Measurements from ENCODE around the gene TUBAL3. TPM values are rescaled to one million over a fixed set of nuclear protein-coding genes. Genes with fewer than 3 reads are reported as not detected.

Gene TUBAL3
- 0.40 TPM for polyA plus RNA-seq (ENCODE audit: insufficient read length)
- long read RNA-seq, donor 1: 0 reads
- long read RNA-seq, donor 2: 0 reads
- long read RNA-seq, donor 3: 0 reads
- long read RNA-seq, donor 4: 0 reads
- long read RNA-seq, donor 5: 0 reads
- long read RNA-seq, donor 6: 0 reads
- long read RNA-seq, donor 7: 0 reads
- long read RNA-seq, donor 8: 0 reads

DNA sequence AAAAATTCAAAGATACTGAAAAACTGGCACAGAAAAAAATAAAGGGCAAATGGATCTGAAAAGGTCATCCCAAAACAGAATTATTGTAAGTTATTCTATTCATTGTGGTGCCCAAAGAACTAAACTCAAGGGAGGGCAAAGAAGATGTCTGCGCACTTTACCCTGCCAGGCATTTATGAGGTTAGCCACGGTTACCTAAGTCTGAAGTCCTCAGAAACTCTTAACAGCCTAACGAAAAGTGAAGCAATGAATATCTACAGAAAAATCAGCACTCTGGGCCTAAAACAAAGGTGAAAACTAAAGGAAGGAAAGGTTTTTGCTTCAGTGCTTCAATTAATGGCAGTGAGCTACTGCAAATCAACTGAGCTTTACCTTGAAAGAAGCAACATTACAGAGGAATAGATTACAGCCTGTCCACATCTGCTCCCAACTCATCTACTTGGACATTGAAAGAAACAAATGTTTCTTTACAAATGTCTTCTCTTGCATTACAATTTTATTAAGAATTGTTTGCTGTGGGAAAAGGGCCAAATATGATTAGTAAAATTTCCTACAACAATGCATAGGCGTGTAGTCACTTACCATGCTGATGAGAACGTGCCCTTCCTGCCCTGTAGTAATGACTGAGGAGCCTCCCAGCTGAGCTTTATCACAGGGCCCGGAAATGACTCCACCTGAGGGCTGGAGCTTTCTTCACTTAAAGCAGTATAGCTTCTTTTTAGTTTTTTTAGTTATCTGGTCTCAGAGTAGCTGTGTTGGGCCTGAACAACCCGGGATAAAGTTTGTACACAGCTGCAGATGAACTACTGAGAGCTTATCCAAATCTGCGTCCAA lies at the start of gene TUBAL3:
TSS of gene TUBAL3 (minus strand) at position 621 of the 834 bp plus-strand sequence. CDS start at position 585, 36 bp downstream.
- no peak for DNase-seq

DNA sequence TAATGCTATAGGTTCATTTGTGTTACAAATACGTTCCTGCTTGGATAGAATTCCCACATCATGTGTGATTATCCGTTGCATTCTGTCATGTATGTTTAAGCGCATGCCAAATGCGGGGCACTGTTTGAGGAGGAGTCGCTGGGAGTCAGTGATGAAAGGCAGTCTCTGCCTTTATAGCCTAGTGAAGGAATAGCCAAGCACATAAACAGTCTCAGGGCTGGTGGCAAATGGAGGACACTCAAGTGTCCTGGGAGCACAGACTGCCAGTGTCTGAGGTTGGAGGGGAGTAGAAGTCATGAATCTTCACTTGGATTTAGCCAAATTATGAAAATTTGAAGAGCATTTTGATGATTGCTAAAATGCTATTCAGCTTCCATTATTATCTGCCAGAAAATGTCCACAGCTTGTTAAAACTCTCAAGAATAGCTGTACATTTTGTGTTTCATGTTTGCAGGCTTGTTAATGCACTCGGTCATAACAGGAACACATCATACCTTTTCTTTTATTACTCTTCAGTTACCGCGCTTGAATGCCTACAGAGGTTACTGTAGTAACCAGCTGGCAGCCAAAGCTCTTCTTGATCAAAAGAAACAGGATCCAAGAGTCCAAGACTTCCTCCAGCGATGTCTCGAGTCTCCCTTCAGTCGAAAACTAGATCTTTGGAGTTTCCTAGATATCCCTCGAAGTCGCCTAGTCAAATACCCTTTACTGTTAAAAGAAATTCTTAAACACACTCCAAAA lies 49.3 kb upstream of the TUBAL3 start:
- DNase-seq: no peak

DNA sequence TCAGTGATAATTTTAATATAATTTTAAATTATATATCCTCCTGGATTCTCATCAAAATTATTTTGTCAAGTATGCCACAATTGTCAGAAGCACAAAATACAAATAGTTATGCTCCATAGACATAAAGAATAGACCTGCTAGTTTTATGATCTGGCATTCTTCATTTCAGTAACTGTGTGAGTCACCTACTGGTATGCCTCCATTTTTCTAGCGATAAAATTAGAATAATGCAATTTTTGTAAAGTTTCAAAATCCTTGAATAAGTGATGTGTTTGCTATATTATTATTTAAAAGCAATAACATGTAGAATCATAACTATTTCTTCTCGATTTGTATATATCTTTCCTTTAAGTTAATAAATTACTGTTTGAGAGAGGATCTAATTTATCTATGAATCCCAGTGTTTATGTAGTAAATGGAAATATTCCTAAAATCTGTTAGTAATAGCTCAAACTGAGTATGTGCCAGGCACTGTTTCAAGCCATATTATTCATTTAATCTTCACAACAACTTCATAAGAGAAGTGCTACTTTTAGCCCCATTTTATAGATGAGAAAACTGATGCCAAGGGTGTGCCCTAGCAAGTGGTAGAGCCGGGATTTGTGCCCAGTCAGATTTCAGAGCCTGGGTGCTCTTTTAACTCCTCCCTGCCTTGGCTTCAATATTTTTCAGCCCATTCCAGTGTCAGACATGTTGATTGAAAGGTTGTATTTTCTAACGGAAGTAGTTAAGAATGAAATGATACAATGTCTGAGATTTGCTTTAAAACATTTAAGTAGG lies 46.2 kb upstream of the TUBAL3 start:
- no peak for DNase-seq

DNA sequence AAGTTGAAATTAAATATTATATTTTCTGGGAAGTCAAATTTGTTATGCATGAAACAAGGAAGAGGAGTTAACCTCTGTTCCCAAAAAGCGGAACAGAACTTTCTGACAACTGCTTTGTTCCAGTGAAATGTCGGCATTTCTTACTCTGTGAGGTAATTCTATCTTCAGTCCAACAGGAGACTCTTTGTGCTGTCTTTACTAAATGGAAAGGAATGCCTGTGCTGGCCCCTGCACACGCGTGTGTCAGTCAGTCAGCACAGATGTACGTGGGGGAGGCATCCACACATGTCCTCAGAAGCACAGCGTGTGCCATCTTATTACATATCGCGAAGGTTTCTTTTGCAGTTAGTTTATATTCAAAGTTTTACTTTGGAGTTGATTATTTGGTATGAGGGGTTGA lies 45.2 kb upstream of the TUBAL3 start:
- DNase-seq: no peak

DNA sequence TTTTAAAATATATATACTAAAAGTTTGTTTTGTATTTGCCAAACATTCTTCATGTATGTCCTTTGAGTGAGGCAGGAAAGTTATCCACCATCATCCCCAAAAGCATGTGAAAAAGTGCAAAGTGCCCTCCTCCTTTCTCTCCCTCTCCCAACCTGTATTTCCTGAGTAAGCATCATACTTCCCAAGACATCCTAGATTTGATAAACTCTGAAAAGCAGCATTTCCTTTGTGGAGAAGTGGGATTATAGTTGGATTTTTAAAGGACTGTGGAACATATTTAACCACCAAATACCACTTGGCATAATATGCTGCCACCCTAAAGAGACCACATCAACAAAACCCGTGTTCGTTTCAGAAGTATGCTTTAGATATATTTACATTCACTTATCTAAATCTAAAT lies 44.6 kb upstream of the TUBAL3 start:
- DNase-seq: no peak

DNA sequence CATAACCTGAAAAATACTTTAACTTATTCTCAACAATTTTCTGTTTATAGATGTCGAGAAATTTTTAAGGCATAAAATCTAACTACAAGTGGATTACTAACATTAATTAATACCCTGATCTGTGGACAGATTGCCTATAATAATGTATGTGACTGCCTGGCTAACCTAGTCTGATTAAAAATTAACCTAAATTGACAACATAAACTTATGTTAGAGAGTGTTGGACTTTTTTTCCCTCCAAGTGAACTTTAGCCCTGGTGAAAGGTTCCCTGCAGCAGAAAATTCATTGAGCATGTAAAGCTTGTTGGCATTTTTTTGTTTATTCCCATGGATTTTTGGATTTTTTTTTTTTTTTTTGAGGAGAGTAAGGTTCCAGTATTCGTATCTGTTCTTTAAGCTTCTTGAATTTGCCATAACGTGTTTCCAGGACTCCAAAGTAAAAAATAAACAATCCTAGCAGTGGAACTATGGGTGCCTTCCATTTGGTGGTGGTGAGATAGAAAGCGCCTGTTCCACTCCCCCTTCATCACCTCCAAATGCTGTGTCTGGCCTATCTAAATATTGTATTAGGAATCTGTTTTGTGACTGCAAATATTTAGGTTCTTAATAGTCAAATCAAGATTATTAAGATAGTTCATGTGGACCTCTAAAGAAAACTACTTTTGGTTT lies 43.8 kb upstream of the TUBAL3 start:
- DNase-seq: no peak

DNA sequence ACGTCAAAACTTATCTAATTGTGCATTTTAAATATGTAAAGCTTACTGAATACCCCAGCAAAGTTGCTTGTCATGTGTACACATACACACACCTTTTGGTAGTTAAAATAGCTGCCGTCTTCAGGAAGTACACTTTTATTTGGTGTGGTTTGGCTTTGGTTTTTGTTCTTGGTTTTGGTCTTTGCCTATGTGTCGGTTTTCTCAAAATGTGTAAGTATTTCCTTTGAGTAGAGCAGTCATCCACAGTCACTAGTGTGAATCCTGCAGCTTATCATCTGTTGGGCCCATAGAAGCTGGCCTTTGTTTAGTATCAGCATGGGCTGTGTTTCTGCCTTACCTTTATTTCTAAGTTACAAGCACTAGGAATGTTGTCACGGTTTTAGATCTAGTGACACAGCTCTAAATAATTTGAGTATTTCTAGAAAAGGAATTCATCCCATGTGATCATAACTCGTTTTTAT lies 43.0 kb upstream of the TUBAL3 start:
- no peak for DNase-seq

DNA sequence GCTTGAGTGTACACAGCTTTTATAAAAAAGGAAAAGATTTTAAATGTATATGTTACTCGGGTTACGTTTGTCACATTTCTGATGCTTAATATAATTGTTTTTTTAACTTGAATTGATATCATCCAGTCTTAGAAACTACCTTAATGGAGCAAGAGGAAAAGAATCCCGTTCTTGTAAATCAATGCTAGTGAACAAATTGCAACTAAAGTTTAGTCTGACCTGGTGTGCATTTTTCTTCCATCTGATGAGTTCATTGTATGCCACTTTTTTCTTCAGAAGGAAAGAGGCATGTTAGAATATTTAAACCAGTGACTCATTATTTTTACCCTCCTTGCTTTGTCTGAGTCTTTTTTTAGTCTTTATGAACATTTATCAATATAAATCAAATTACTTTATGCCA lies 42.4 kb upstream of the TUBAL3 start:
- no peak for DNase-seq

DNA sequence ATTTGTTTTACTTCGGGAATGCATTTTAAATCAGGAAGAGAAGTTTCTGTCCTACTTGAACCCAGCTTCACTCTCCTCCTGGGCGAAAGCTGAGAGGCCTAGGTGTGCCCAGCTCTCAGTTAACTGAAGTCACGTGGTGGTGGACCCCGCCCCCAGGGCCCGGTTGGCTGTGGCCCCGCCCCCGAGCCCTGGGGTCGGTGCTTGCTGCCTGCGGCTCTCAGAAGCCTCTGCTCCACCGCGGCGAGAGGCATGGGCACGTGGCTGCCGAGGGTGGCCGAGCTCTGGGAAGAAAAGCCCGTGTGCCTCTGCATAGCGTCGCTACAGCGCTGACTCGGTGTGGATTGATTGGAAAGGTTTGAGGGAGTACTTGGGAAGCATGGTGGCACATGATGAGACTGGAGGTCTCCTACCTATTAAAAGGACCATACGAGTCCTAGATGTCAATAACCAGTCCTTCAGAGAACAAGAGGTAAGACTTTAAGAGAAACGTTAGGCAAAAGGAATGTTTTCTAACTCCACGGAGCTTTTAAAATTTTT lies 41.8 kb upstream of the TUBAL3 start:
- DNase-seq: peak; percentile 93

DNA sequence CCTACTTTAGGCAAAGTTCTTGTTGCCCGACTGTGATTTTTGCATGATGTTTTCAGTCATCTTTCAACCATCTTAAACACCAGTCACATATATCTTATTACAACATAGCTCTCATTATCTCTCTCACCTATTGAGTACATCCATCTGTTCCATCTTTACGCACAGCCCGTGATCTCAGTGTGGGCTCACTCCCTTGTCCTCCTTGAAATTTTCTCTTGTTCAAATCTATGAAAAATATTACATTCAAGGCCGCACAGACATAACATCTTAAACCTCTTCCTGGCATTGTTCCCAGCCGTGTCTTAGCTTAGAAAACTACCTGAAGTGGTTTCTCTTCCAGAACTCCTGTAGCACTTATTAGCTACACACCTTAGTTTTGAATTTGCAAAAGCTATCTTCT lies 40.4 kb upstream of the TUBAL3 start:
- no peak for DNase-seq

DNA sequence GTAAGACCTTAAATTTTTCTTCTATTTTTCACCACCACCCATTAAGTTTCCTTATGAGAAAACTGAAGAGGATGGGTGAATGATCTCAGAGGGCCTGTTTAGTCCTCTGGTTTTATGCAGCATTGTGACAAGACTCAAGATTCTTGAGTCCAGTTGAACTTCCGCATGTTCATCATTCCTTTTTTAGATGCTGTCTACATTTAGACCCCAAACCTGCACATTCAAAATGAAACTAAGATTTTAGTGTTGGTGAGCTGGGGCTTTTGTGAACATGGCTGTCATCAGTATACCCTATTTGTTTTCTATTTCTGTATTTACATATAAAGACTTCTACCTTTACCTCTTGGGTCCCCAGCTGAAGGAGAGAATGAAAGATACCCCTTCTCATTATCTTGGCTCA lies 38.8 kb upstream of the TUBAL3 start:
- no peak for DNase-seq

DNA sequence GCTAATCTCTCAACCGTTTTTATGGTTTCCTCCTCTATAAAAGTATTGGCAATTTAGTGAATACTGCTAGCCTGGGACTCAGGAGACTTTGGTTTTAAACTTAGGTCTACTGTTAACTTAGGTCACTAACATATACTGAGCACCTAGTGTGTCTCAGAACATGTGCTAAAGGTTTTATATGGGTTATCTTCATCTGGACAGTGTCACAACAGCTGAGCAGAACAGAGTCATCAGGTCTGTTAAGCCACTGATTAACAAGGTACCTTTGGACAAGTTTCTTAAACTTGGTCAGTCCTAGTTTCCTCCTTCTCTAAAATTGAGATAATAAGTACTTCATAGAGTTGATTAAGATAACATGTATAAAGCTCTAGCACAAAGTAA lies 38.4 kb upstream of the TUBAL3 start:
- DNase-seq: no peak

DNA sequence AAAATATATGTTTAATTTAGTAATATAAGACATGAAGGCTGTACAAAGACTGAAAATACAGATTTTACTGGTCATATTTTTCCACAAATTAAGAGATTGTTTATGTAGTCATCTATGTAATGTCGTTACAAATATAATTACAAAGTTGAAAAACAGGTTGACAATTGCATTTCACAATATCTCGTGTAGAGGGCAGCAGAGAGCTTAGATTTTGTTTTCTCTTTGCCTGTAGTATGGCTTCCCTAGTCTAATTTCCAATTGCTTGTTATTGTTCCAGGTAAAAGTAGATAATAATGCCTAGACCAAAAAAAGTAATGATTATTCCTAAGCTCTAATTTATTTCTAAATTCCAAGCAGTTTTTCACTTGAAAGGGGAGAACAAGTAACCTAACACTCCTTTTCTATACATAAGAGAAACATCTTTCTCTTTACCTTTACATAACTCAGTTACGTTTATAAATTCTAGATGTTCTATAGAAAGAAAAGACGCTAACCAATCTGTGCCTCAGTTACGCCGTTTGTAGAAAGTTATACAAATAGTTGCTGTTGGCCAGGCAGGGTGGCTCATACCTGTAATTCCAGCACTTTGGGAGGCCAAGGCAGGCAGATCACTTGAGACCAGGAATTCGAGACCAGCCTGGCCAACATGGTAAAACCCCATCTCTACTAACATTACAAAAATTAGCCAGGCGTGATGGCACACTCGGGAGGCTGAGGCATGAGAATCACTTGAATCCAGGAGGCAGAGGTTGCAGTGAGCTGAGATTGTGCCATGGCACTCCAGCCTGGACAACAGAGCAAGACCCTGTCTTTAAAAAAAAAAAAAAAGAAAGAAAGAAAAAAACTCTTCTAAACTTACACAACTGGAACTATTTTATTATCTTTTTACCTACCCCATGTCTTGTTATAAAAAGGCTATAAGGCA lies 37.7 kb upstream of the TUBAL3 start:
- no peak for DNase-seq

DNA sequence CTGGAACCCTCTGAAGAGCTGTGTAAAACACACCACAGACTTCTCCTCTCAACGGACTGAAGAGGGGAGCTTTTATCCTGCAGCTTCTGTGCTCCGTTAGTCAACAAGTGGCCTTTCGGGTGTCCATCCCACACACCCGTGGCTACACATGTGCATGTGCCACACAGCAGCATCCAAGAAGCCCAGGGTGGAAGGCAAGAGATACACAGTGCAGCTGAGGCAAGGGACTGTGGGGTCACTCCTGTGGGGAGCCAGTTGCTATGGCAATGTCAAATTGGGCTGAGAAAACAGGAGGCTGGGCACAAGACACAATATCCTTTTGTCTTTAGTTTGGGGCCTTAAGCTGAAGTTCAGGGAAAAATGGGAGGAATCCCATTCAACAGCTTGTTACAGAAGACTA lies 36.5 kb upstream of the TUBAL3 start:
- DNase-seq: no peak

DNA sequence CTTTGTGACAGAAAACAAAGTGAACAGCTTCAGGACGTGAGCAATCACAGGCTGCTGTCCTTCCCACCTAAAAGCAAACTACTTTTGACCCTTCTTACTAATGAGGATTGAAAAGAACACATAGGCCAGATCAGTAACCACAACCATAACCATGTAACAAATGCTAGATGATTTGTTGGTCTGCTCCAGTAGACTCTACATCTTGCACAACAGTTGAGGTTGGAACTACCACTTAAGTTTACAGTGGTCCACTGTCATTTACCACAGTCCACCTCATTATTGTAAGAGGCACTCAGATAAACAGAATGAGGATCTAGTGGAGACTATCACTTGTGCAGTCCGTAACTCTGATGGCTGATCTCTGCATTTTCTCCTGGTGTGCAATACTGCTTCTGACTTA lies 35.6 kb upstream of the TUBAL3 start:
- no peak for DNase-seq

DNA sequence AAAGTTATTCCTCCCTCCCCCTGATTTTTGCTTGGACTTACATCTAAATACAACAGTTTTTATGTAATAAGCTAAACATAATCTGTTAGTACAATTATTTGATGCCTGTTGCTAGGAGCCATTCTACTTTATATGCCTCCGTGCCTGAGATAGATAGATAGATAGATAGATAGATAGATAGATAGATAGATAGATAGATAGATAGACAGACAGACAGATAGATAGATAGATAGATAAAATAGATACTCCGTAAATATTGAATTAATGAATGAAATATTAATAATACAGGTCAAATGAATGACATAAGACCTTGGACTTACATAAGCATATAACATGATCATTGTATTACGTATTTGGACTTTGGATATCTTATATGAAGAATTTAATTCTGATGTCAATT lies 30.7 kb upstream of the TUBAL3 start:
- no peak for DNase-seq

DNA sequence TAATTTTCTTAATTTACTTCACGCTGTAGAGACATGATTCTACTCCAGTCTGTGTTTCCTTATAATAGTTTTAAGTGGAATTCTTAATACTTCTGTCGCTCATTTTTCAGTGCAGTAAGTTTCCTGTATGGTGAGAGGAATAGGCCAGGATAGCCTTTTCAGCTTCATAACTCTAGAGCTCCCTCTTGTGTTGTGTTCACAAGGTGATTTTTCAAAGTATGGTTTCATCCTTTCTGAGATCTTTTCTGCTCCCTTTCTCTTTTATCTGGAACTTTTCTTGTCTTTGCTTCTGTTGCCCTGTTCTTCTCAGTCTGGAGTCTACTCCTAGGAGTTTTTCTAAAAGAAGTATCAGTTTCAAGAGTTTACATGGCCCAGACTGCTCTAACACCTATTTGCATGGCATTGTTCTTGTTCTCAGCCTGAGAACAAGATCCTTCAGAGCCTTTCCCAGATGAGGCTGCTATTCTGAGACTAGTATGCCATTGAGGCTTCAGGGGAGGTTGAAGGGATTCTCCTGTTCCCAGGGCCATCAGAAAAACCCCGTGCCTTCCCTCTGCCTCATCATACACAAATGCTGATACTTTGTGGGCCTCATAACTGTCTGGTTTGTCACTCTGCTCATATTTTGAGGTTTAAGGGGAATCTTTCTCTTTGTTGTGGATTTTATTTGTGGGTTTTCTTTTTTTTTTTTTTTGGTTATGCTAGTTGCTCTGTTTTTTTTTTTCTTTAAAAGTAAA lies 29.6 kb upstream of the TUBAL3 start:
- no peak for DNase-seq

DNA sequence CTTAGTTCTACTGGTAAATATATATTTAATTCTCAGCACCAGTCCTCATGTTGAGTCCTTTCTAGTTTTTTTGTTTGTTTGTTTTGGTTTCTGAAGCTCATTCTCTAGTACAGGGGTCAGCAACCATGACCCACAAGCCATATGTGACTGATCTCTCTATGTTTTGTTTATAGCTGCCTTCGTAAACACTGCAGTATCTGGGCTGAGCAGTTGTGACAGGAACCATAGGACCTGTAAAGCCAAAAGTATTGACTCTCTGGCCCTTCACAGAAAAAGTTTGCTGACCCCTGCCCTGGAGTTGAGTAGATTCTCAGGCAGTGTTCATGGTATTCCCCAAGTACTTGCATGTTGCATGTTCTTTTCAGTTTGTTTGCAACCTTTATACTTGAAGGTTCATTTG lies 28.6 kb upstream of the TUBAL3 start:
- DNase-seq: no peak

DNA sequence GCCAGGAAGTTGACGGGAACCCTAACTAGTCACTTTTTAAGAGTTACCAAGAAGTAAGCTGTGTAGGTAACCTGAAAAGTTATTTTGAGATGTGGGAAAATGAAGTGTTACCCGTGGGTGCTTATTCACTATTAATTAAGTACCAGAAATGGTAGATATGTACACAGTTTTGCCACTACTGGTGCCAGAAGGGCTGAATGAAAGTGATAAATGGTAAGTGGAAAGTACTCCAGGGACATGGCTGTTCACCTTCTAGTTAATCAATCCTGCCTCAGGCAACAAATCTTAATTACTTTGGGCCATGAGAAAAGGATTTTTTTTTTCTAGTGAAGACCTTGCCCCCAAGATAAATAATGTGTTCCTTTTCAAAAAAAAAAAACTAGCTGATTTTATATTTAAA lies 23.5 kb upstream of the TUBAL3 start:
- DNase-seq: no peak

DNA sequence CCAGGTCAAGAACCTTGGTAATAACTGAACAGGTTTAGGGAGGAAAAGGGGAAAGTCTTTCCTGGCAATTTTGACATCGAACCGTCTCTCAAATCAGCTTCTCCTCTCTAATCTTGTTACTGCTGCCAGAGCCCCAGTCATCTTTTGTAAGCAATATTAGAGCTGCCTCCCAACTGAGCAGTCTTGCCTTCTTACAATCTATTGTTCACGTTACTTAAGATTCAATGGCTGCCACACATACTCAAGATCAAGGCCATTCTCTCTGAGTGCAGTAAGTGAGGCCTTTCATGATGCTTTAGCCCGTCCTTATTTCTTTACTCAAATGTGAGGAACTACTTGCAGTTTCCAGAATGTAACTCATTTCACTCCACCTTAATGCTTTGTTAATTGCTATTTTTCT lies 20.1 kb upstream of the TUBAL3 start:
- no peak for DNase-seq
